Non-pigmented ciliary epithelial cell (primary cell): ENCODE measurements around the gene EXOC1L.
"Not testable (repeated sequence)": the region's sequence is repeated elsewhere in the genome, so short reads cannot be mapped to it uniquely, and the experiment has no call there.

Experiments used
- DNase-seq: peaks from one replicate; pipeline ENCODE4 v3.0.0-alpha.2; 2010; ENCODE audit warnings: low read depth

Gene EXOC1L

GRCh38 chr4:55838952-55839351, 19.4 kb downstream of the EXOC1L start:
- no peak for DNase-seq

GRCh38 chr4:55840956-55841355, 21.4 kb downstream of the EXOC1L start:
- DNase-seq: no peak

- DNase-seq: not testable (repeated sequence)
Observed at GRCh38 chr4:55841373-55842239, 22.0 kb downstream of the EXOC1L start.

GRCh38 chr4:55842312-55842711, 22.7 kb downstream of the EXOC1L start:
- DNase-seq: not testable (repeated sequence)

GRCh38 chr4:55849724-55850123, 30.1 kb downstream of the EXOC1L start:
- DNase-seq: no peak

- DNase-seq: no peak
Observed at GRCh38 chr4:55851885-55852284, 32.3 kb downstream of the EXOC1L start.

GRCh38 chr4:55853484-55854046, 34.0 kb downstream of the EXOC1L start, which contains the start of gene EXOC1:
Gene EXOC1, plus strand, starts transcription at chr4:55853648. Its CDS starts 4,676 bp downstream, at chr4:55858324.
- peak; percentile 68 for DNase-seq

GRCh38 chr4:55854129-55854528, 34.5 kb downstream of the EXOC1L start:
- no peak for DNase-seq

- no peak for DNase-seq
Observed at GRCh38 chr4:55857586-55857985, 38.0 kb downstream of the EXOC1L start.

- no peak for DNase-seq
Observed at GRCh38 chr4:55859711-55860110, 40.1 kb downstream of the EXOC1L start.

GRCh38 chr4:55864577-55865223, 45.1 kb downstream of the EXOC1L start:
- no peak for DNase-seq

GRCh38 chr4:55865228-55865806, 45.7 kb downstream of the EXOC1L start:
- peak; percentile 40 for DNase-seq

GRCh38 chr4:55866290-55866907, 46.8 kb downstream of the EXOC1L start:
- peak; percentile 94 for DNase-seq

- DNase-seq: peak; percentile 43
Observed at GRCh38 chr4:55866973-55867574, 47.5 kb downstream of the EXOC1L start.

- DNase-seq: no peak
Observed at GRCh38 chr4:55868581-55869090, 49.0 kb downstream of the EXOC1L start.

GRCh38 chr4:55871299-55871800, 51.8 kb downstream of the EXOC1L start:
- DNase-seq: no peak

- no peak for DNase-seq
Observed at GRCh38 chr4:55874831-55875230, 55.2 kb downstream of the EXOC1L start.

GRCh38 chr4:55876387-55876786, 56.8 kb downstream of the EXOC1L start:
- DNase-seq: no peak

- no peak for DNase-seq
Observed at GRCh38 chr4:55879224-55879623, 59.6 kb downstream of the EXOC1L start.

- DNase-seq: no peak
Observed at GRCh38 chr4:55880652-55881280, 61.2 kb downstream of the EXOC1L start.
